ENCODE results near the gene PM20D1.

DNA sequence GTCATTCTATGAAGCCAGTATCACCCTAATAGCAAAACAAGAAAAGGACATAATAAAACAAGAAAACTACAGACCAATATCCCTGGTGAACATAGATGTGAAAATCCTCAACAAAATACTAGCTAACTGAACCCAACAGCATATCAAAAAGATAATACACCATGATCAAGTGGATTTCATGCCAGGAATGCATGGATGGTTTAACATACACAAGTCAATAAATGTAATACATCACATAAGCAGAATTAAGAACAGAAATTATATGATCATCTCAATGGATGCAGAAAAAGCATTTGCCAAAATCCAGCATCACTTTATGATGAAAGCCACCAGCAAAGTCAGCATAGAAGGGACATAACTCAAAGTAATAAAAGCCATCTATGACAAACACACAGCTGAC lies 6.5 kb upstream of the PM20D1 start:
- TF ChIP-seq, protein P1, sequence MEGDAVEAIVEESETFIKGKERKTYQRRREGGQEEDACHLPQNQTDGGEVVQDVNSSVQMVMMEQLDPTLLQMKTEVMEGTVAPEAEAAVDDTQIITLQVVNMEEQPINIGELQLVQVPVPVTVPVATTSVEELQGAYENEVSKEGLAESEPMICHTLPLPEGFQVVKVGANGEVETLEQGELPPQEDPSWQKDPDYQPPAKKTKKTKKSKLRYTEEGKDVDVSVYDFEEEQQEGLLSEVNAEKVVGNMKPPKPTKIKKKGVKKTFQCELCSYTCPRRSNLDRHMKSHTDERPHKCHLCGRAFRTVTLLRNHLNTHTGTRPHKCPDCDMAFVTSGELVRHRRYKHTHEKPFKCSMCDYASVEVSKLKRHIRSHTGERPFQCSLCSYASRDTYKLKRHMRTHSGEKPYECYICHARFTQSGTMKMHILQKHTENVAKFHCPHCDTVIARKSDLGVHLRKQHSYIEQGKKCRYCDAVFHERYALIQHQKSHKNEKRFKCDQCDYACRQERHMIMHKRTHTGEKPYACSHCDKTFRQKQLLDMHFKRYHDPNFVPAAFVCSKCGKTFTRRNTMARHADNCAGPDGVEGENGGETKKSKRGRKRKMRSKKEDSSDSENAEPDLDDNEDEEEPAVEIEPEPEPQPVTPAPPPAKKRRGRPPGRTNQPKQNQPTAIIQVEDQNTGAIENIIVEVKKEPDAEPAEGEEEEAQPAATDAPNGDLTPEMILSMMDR (IDR thresholded peaks at IDR 0.05 in 2 of 3, conservative IDR thresholded peaks at IDR 0.05 in 1 of 3; ENCODE audit: control insufficient read depth in 2 of 3, extremely low read depth in 1 of 3, insufficient read depth in 1 of 3, low read depth in 3 of 3, low read length in 3 of 3), result no peak
- TF ChIP-seq POLR2AphosphoS2 (IDR thresholded peaks at IDR 0.05; ENCODE audit: low read depth, low read length), result no peak
